Measurements from ENCODE around the gene KIF4A.

DNA sequence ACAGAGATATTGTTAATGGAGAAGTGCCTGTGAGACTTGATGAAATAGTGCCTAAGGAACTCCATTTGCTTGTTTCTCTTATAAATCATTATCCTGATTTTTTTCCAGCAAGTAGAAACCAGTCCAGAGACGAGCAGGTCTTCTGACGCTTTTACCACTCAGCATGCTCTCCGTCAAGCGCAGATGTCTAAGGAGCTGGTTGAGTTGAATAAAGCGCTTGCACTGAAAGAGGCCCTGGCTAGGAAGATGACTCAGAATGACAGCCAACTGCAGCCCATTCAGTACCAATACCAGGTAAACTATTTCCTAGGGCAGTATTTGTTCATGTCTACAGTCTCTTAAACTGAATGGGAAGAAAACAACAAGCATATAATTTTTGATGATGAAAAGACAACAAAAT lies 63.6 kb downstream of the KIF4A start:
- TF ChIP-seq, protein P1, sequence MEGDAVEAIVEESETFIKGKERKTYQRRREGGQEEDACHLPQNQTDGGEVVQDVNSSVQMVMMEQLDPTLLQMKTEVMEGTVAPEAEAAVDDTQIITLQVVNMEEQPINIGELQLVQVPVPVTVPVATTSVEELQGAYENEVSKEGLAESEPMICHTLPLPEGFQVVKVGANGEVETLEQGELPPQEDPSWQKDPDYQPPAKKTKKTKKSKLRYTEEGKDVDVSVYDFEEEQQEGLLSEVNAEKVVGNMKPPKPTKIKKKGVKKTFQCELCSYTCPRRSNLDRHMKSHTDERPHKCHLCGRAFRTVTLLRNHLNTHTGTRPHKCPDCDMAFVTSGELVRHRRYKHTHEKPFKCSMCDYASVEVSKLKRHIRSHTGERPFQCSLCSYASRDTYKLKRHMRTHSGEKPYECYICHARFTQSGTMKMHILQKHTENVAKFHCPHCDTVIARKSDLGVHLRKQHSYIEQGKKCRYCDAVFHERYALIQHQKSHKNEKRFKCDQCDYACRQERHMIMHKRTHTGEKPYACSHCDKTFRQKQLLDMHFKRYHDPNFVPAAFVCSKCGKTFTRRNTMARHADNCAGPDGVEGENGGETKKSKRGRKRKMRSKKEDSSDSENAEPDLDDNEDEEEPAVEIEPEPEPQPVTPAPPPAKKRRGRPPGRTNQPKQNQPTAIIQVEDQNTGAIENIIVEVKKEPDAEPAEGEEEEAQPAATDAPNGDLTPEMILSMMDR (IDR thresholded peaks at IDR 0.05; ENCODE audit: low read depth, low read length, poor library complexity, severe bottlenecking), result no peak
- TF ChIP-seq EZH2phosphoT487 (IDR thresholded peaks at IDR 0.05; ENCODE audit: borderline replicate concordance, low read length), result no peak

Data from DOHH2 (cell line).